H1 (cell line): ENCODE measurements around the gene SLC39A11. TPM values are rescaled to one million over a fixed set of nuclear protein-coding genes. Genes with fewer than 3 reads are reported as not detected.

Experiments
- BRCA1 ChIP-seq: IDR thresholded peaks from 2 replicates; pipeline ENCODE4 v1.6.1; 2012; ENCODE audit warnings: low read depth, low read length, improper control_type of control experiment
- polyA plus RNA-seq, 7 experiments: library from polyadenylated mRNA; depleted of rRNA in 3 of 7; stranded (reverse) in 5 of 7; unstranded in 2 of 7; fragments of >200 nt in 5 of 7; fragments of 200-250 nt in 2 of 7; gene quantifications; 1 replicate in 5 of 7; 2 replicates in 1 of 7; 4 replicates in 1 of 7; pipeline versions ENCODE4 v1.2.1 to v1.2.3, GENCODE V29; 2011 to 2013; ENCODE audit warnings: missing spikeins in 2 of 7, mixed read lengths in 2 of 7
- total RNA-seq: library from RNA; stranded (reverse); fragmentation: NEBNext Ultra II Directional; extraction: Animal tissue kit (Norgen Biotek cat#: 25700); gene quantifications from 2 replicates; pipeline ENCODE4 v1.2.1, GENCODE V29; 2021
- TF ChIP-seq, protein P1 (sequence below): fragments of 300-600 bp; sonication (generic); IDR thresholded peaks from 2 replicates; pipeline ENCODE4 v1.7.1; 2012; ENCODE audit warnings: low read length, moderate library complexity, mild to moderate bottlenecking, inconsistent platforms; ENCODE audit not compliant: insufficient replicate concordance

The SLC39A11 gene
- total and polyA plus RNA-seq, 2 of the 8 experiments (the other 6 are each of a cell fraction or from before 2014, with no cell fraction given), result 12.2 to 19.6 TPM

DNA sequence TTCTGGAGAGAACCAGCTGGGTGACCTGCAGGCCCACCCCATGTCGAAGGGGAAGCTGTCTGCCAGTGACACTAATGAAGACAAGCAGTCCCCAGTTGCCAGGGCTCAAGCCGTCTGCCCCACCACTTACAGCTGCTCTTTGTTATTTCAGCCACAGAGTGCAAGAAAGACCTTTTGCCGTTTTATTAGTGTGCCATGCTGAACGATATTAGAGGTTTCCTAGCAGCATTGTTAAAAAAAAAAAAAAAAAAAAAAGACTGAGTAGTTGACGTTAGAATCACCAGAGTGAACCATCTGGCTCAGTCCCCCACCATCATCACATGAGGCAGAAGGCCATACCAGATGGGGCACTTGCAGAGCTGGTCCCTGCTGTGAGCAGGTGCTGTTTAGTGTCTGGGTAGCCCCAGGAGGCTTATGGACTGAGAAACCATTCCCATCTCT, 26.5 kb upstream of the SLC39A11 start (continued):
- TF ChIP-seq, protein P1, sequence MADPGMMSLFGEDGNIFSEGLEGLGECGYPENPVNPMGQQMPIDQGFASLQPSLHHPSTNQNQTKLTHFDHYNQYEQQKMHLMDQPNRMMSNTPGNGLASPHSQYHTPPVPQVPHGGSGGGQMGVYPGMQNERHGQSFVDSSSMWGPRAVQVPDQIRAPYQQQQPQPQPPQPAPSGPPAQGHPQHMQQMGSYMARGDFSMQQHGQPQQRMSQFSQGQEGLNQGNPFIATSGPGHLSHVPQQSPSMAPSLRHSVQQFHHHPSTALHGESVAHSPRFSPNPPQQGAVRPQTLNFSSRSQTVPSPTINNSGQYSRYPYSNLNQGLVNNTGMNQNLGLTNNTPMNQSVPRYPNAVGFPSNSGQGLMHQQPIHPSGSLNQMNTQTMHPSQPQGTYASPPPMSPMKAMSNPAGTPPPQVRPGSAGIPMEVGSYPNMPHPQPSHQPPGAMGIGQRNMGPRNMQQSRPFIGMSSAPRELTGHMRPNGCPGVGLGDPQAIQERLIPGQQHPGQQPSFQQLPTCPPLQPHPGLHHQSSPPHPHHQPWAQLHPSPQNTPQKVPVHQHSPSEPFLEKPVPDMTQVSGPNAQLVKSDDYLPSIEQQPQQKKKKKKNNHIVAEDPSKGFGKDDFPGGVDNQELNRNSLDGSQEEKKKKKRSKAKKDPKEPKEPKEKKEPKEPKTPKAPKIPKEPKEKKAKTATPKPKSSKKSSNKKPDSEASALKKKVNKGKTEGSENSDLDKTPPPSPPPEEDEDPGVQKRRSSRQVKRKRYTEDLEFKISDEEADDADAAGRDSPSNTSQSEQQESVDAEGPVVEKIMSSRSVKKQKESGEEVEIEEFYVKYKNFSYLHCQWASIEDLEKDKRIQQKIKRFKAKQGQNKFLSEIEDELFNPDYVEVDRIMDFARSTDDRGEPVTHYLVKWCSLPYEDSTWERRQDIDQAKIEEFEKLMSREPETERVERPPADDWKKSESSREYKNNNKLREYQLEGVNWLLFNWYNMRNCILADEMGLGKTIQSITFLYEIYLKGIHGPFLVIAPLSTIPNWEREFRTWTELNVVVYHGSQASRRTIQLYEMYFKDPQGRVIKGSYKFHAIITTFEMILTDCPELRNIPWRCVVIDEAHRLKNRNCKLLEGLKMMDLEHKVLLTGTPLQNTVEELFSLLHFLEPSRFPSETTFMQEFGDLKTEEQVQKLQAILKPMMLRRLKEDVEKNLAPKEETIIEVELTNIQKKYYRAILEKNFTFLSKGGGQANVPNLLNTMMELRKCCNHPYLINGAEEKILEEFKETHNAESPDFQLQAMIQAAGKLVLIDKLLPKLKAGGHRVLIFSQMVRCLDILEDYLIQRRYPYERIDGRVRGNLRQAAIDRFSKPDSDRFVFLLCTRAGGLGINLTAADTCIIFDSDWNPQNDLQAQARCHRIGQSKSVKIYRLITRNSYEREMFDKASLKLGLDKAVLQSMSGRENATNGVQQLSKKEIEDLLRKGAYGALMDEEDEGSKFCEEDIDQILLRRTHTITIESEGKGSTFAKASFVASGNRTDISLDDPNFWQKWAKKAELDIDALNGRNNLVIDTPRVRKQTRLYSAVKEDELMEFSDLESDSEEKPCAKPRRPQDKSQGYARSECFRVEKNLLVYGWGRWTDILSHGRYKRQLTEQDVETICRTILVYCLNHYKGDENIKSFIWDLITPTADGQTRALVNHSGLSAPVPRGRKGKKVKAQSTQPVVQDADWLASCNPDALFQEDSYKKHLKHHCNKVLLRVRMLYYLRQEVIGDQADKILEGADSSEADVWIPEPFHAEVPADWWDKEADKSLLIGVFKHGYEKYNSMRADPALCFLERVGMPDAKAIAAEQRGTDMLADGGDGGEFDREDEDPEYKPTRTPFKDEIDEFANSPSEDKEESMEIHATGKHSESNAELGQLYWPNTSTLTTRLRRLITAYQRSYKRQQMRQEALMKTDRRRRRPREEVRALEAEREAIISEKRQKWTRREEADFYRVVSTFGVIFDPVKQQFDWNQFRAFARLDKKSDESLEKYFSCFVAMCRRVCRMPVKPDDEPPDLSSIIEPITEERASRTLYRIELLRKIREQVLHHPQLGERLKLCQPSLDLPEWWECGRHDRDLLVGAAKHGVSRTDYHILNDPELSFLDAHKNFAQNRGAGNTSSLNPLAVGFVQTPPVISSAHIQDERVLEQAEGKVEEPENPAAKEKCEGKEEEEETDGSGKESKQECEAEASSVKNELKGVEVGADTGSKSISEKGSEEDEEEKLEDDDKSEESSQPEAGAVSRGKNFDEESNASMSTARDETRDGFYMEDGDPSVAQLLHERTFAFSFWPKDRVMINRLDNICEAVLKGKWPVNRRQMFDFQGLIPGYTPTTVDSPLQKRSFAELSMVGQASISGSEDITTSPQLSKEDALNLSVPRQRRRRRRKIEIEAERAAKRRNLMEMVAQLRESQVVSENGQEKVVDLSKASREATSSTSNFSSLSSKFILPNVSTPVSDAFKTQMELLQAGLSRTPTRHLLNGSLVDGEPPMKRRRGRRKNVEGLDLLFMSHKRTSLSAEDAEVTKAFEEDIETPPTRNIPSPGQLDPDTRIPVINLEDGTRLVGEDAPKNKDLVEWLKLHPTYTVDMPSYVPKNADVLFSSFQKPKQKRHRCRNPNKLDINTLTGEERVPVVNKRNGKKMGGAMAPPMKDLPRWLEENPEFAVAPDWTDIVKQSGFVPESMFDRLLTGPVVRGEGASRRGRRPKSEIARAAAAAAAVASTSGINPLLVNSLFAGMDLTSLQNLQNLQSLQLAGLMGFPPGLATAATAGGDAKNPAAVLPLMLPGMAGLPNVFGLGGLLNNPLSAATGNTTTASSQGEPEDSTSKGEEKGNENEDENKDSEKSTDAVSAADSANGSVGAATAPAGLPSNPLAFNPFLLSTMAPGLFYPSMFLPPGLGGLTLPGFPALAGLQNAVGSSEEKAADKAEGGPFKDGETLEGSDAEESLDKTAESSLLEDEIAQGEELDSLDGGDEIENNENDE, result no peak
- TF ChIP-seq BRCA1, result no peak
